Small intestine (tissue), 7 donors: ENCODE data around the gene PRPF19. TPM values are rescaled to one million over a fixed set of nuclear protein-coding genes. Genes with fewer than 3 reads are reported as not detected.

Experiments
- DNase-seq, 2 donors: peaks; one replicate each; pipeline versions ENCODE4 v3.0.0 to v3.0.0-alpha.2; 2013
- FAIRE-seq: peaks from 2 replicates; lab custom pipeline; 2012; peaks lifted over from hg19 to GRCh38; lab: Jason Lieb, UNC
- H3K27ac ChIP-seq, 3 donors: one replicate each; pipeline ENCODE4 v1.5.1; 2013; ENCODE audit warnings: low read length in 2 of 3, mild to moderate bottlenecking in 2 of 3, control low read depth in 1 of 3, inconsistent platforms in 1 of 3, low read depth in 1 of 3, moderate library complexity in 1 of 3
- H3K27me3 ChIP-seq, 3 donors: one replicate each; pipeline ENCODE4 v1.6.1; 2013; ENCODE audit warnings: low read length in 3 of 3, inconsistent platforms in 1 of 3; ENCODE audit not compliant: control insufficient read depth in 3 of 3, insufficient read depth in 3 of 3
- H3K36me3 ChIP-seq, 3 donors: one replicate each; pipeline ENCODE4 v1.6.1; 2013; ENCODE audit warnings: low read length in 3 of 3, inconsistent platforms in 1 of 3, low read depth in 1 of 3, mild to moderate bottlenecking in 1 of 3, moderate library complexity in 1 of 3; ENCODE audit not compliant: control insufficient read depth in 3 of 3, insufficient read depth in 2 of 3
- H3K4me1 ChIP-seq, 3 donors: one replicate each; pipeline ENCODE4 v1.6.1; 2013; ENCODE audit warnings: low read length in 2 of 3, inconsistent platforms in 1 of 3, low read depth in 1 of 3, mild to moderate bottlenecking in 1 of 3, moderate library complexity in 1 of 3; ENCODE audit not compliant: control insufficient read depth in 3 of 3, insufficient read depth in 2 of 3
- H3K4me3 ChIP-seq, 3 donors: one replicate each; pipeline ENCODE4 v1.5.1; 2013; ENCODE audit warnings: low read length in 3 of 3, control low read depth in 1 of 3, inconsistent platforms in 1 of 3, low read depth in 1 of 3, mild to moderate bottlenecking in 1 of 3, moderate library complexity in 1 of 3
- H3K9me3 ChIP-seq, 2 donors: one replicate each; pipeline ENCODE4 v1.6.1; 2013; ENCODE audit warnings: low read depth in 1 of 2, low read length in 1 of 2; ENCODE audit not compliant: control insufficient read depth in 2 of 2, insufficient read depth in 1 of 2
- WGBS, 3 donors: extraction: QIAGEN DNeasy Blood & Tissue Kit; methylation state at CpG; one replicate each; pipeline ENCODE4 v1.1.7; 2013; 5-methylcytosine and 5-hydroxymethylcytosine counted together
- polyA plus RNA-seq, 4 donors: library from polyadenylated mRNA; stranded (reverse) in 3 of 4; unstranded in 1 of 4; fragments of 200-250 nt in 3 of 4; fragments of 120-200 nt in 1 of 4; gene quantifications; one replicate each; pipeline versions ENCODE4 v1.2.1 to v1.2.3, GENCODE V29; 2013
- donor health status: healthy with polysubstance abuse.
- donor health status: control.
- donor health status: control.
- donor health status: Bipolar disorder and iron deficiency.
- donor health status: healthy.

The PRPF19 gene
- polyA plus RNA-seq, 4 donors = 47.9 to 103 (median 80.7) TPM

GRCh38 chr11:60862171-60862570 is 44.2 kb downstream of the PRPF19 start:
- H3K4me1 ChIP-seq = no peaks in the 10 kb centered on the region
- DNase-seq (no peak), FAIRE-seq (no peak)
- no peaks in the 10 kb centered on the region for H3K36me3 ChIP-seq
- H3K9me3 ChIP-seq = no peaks in the 10 kb centered on the region
- no peaks in the 10 kb centered on the region for H3K27me3 ChIP-seq
- no peak overlapping the region for H3K4me3 ChIP-seq
- 94 to 98% (median 94%) methylated on average over 9 of the region's 9 CpGs for WGBS, 3 donors
- no peak overlapping the region for H3K27ac ChIP-seq

- H3K9me3 ChIP-seq = no peaks in the 10 kb centered on the region
- no peak for DNase-seq
Observed at GRCh38 chr11:60860943-60861342, 45.4 kb downstream of the PRPF19 start.

GRCh38 chr11:60859616-60860250 is 46.7 kb downstream of the PRPF19 start:
- no peaks in the 10 kb centered on the region for H3K9me3 ChIP-seq
- H3K4me1 ChIP-seq = peaks cover 0 to 16% (median 2%) of the 10 kb centered on the region in 3 donors
- no peak overlapping the region for H3K4me3 ChIP-seq
- no peaks in the 10 kb centered on the region for H3K36me3 ChIP-seq
- WGBS, 3 donors = 88 to 91% (median 89%) methylated on average over 15 of the region's 15 CpGs
- no peaks in the 10 kb centered on the region for H3K27me3 ChIP-seq
- DNase-seq (no peak), FAIRE-seq (no peak)
- H3K27ac ChIP-seq = no peak overlapping the region

More at GRCh38 chr11:60860943-60861342, 45.4 kb downstream of the PRPF19 start:
- Histone ChIP-seq H3K27me3 (no peaks in the 10 kb centered on the region), H3K27ac (no peak overlapping the region), H3K4me3 (no peak overlapping the region), H3K36me3 (no peaks in the 10 kb centered on the region), H3K4me1 (peaks cover 0 to 4% (median 0%) of the 10 kb centered on the region in 3 donors)
- FAIRE-seq = no peak
- WGBS, 3 donors = 57 to 83% (median 67%) methylated on average over 7 of the region's 7 CpGs

GRCh38 chr11:60858731-60859464 is 47.5 kb downstream of the PRPF19 start:
- WGBS, 3 donors = 79 to 86% (median 80%) methylated on average over 4 of the region's 4 CpGs
- Histone ChIP-seq H3K36me3 (no peaks in the 10 kb centered on the region), H3K4me1 (peaks cover 0 to 22% (median 4%) of the 10 kb centered on the region in 3 donors), H3K9me3 (no peaks in the 10 kb centered on the region), H3K27ac (no peak overlapping the region), H3K27me3 (no peaks in the 10 kb centered on the region), H3K4me3 (no peak overlapping the region)
- DNase-seq (no peak), FAIRE-seq (no peak)

- Histone ChIP-seq H3K9me3 (no peaks in the 10 kb centered on the region), H3K36me3 (peaks cover 0 to 4% (median 0%) of the 10 kb centered on the region in 3 donors), H3K4me1 (peaks cover 4 to 26% (median 4%) of the 10 kb centered on the region in 3 donors), H3K4me3 (no peak overlapping the region), H3K27ac (no peak overlapping the region), H3K27me3 (no peaks in the 10 kb centered on the region)
- DNase-seq = no peak
- WGBS, 3 donors = 86 to 89% (median 88%) methylated on average over 8 of the region's 8 CpGs
- no peak for FAIRE-seq
Observed at GRCh38 chr11:60858236-60858635, 48.1 kb downstream of the PRPF19 start.

GRCh38 chr11:60857378-60858232 is 48.8 kb downstream of the PRPF19 start:
- Histone ChIP-seq H3K27me3 (no peaks in the 10 kb centered on the region), H3K4me1 (peaks cover 4 to 30% (median 6%) of the 10 kb centered on the region in 3 donors), H3K27ac (no peak overlapping the region), H3K9me3 (no peaks in the 10 kb centered on the region), H3K36me3 (peaks cover 0 to 7% (median 0%) of the 10 kb centered on the region in 3 donors), H3K4me3 (no peak overlapping the region)
- WGBS, 3 donors = 79 to 92% (median 81%) methylated on average over 5 of the region's 5 CpGs
- FAIRE-seq = no peak
- no peak for DNase-seq

GRCh38 chr11:60855726-60856633 is 50.4 kb downstream of the PRPF19 start, which contains the start of gene PTGDR2:
Gene PTGDR2, minus strand, starts transcription at chr11:60855950. Its CDS starts 2,228 bp downstream, at chr11:60853722.
- 29 to 39% (median 37%) methylated on average over 14 of the region's 14 CpGs for whole genome bisulfite sequencing, 3 donors
- H3K4me3 ChIP-seq = peak within 1 kb of the TSS in 2 of 3 donors; percentile 8 to 12
- H3K9me3 ChIP-seq = no peaks in the 10 kb centered on the region
- peak; percentile 38 to 39 for DNase-seq
- no peaks in the 10 kb centered on the region for H3K27me3 ChIP-seq
- peak within 1 kb of the TSS in 2 of 3 donors; percentile 13 to 21 for H3K27ac ChIP-seq
- H3K4me1 ChIP-seq = peaks cover 4 to 42% (median 9%) of the 10 kb centered on the region in 3 donors
- H3K36me3 ChIP-seq = peaks cover 0 to 15% (median 0%) of the 10 kb centered on the region in 3 donors
- FAIRE-seq = no peak
